Lower leg skin (tissue), 3 donors: ENCODE measurements around the gene RBKS.

ENCODE experiments used
- POLR2A ChIP-seq, 2 donors: fragments of 450-650 bp; IDR thresholded peaks; one replicate each; pipeline ENCODE4 v1.6.1; 2016 to 2017; ENCODE audit warnings: antibody characterized with exemption in 2 of 2, mild to moderate bottlenecking in 1 of 2, moderate library complexity in 1 of 2
- TF ChIP-seq, protein P1 (sequence below), 3 donors: fragments of 450-650 bp; IDR thresholded peaks; one replicate each; pipeline ENCODE4 v1.5.1; 2016; ENCODE audit warnings: antibody characterized with exemption in 3 of 3, mild to moderate bottlenecking in 3 of 3, moderate library complexity in 2 of 3

DNA sequence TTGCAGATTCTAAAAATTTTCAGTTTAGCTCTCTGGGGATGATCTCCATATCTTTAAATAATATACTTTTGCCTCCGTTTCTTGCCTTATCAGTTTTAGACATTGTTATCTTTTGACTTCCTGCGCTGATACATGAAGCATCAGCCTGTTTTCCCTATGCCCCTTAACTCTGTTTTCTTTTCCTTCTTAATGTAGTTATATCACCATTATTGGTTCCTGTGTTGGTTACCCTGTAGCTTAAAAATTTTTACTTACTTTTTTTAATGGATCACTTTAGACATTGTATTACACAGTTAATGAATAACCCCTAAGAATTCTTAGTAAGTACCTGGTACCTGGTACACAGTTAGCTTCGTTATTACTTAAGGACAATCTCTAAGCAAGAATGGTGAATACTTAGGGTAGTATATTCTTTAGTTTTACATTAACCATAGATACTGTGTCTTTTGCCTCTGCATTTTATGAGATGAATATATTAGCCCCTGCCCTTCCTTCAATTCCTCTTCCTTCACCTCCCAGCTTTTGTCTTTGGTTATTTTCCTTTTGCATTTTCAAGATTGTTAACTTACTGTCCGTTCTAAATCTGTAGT is 41.3 kb upstream of the RBKS start:
- no peak for TF ChIP-seq POLR2A (IDR thresholded peaks at IDR 0.05)
- TF ChIP-seq, protein P1, sequence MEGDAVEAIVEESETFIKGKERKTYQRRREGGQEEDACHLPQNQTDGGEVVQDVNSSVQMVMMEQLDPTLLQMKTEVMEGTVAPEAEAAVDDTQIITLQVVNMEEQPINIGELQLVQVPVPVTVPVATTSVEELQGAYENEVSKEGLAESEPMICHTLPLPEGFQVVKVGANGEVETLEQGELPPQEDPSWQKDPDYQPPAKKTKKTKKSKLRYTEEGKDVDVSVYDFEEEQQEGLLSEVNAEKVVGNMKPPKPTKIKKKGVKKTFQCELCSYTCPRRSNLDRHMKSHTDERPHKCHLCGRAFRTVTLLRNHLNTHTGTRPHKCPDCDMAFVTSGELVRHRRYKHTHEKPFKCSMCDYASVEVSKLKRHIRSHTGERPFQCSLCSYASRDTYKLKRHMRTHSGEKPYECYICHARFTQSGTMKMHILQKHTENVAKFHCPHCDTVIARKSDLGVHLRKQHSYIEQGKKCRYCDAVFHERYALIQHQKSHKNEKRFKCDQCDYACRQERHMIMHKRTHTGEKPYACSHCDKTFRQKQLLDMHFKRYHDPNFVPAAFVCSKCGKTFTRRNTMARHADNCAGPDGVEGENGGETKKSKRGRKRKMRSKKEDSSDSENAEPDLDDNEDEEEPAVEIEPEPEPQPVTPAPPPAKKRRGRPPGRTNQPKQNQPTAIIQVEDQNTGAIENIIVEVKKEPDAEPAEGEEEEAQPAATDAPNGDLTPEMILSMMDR (IDR thresholded peaks at IDR 0.05): no peak
